ENCODE measurements around the gene RAB40A. TPM values are rescaled to one million over a fixed set of nuclear protein-coding genes. Genes with fewer than 3 reads are reported as not detected.

RAB40A gene
- total and polyA plus RNA-seq, 9 of the 15 experiments (the other 6 are each of a cell fraction or from before 2014, with no cell fraction given) = 0.07 to 0.15 (median 0.10) TPM; not detected in 3

- BruUV-seq (replicated peaks) = no TSS peak
- ATAC-seq (no peak), FAIRE-seq (no peak), DNase-seq (ENCODE audit: extremely low read depth in 1 of 4, low spot score in 3 of 4) (no peak)
- ChIA-PET POLR2A (no interaction called here), CTCF (ENCODE audit: low intra/inter-chr PET ratio) (no interaction called here)
- H3K9me1 ChIP-seq (ENCODE audit: control insufficient read depth, insufficient read depth, low read length) = no peaks in the 10 kb centered on the region
- no peak overlapping the region for H3K4me2 ChIP-seq (ENCODE audit: insufficient read depth, low read length)
- H2AFZ ChIP-seq (ENCODE audit: low read depth, low read length) = no peak overlapping the region
- no peak overlapping the region for H3K9ac ChIP-seq (ENCODE audit: insufficient read depth in 1 of 2, low read depth in 2 of 2, low read length in 2 of 2)
- H3K36me3 ChIP-seq (ENCODE audit: control insufficient read depth, insufficient read depth, low read length) = no peaks in the 10 kb centered on the region
- no peak overlapping the region for H3K27ac ChIP-seq (ENCODE audit: extremely low read depth, low read depth, low read length)
- 0% methylated on average over 1 of the region's 1 CpG for WGBS (ENCODE audit: insufficient coverage, low coverage, missing lambda C conversion rate)
- H3K4me1 ChIP-seq (replicated peaks in 1 of 2; ENCODE audit: control insufficient read depth in 2 of 2, insufficient read depth in 2 of 2, low read length in 2 of 2) = no peaks in the 10 kb centered on the region
- no peaks in the 10 kb centered on the region for H3K79me2 ChIP-seq (ENCODE audit: control insufficient read depth, insufficient read depth, low read length)
- in situ Hi-C loops (cut with MboI) (no loop called here), intact Hi-C loops (cut with micrococcal nuclease) (no loop called here)
- no peak overlapping the region for H3K4me3 ChIP-seq
- H3K9me3 ChIP-seq (replicated peaks; ENCODE audit: control insufficient read depth, insufficient read depth, low read depth, low read length) = no peaks in the 10 kb centered on the region
- no peaks in the 10 kb centered on the region for H3K27me3 ChIP-seq (ENCODE audit: control insufficient read depth in 2 of 2, insufficient read depth in 2 of 2, low read length in 2 of 2)
- no peaks in the 10 kb centered on the region for H4K20me1 ChIP-seq (replicated peaks; ENCODE audit: control insufficient read depth, insufficient read depth, low read length)
- TF ChIP-seq GTF2E2 (tag; IDR thresholded peaks at IDR 0.05) (no peak), TAF7 (tag; IDR thresholded peaks at IDR 0.05) (no peak), TCF7 (IDR thresholded peaks at IDR 0.05; ENCODE audit: borderline replicate concordance) (no peak), TEAD1 (CRISPR knock-in tag; IDR thresholded peaks at IDR 0.05) (no peak), ZC3H11A (IDR thresholded peaks at IDR 0.05; ENCODE audit: low read depth, low read length) (no peak), MGA (IDR thresholded peaks at IDR 0.05) (no peak), THAP12 (CRISPR knock-in tag; IDR thresholded peaks at IDR 0.05) (no peak), BRCA1 (IDR thresholded peaks at IDR 0.05) (no peak), BRCA1 (CRISPR knock-in tag; IDR thresholded peaks at IDR 0.05) (no peak), POLR2AphosphoS5 (IDR thresholded peaks at IDR 0.05; ENCODE audit: control insufficient read depth, insufficient read depth, low read depth, low read length) (no peak), MTA1 (IDR thresholded peaks at IDR 0.05; ENCODE audit: borderline replicate concordance) (no peak)
Measured at GRCh38 chrX:103530545-103530944, 11.3 kb upstream of the RAB40A start.

All from K562 (cell line).